SK-N-SH (cell line): ENCODE results near the gene SNX24. TPM values are rescaled to one million over a fixed set of nuclear protein-coding genes. Genes with fewer than 3 reads are reported as not detected.

Experiments
- CTCF ChIA-PET: fragments of 300-600, 350-600 bp; formaldehyde crosslinking; extraction: SDS; loops from one replicate; lab custom pipeline; 2021; lab: Yijun Ruan, JAX
- POLR2A ChIA-PET: fragments of 350-600 bp; sonication (Branson Sonifier 250); formaldehyde crosslinking; extraction: SDS; loops from one replicate; lab custom pipeline; 2020; ENCODE audit warnings: antibody characterized with exemption, inconsistent platforms; lab: Yijun Ruan, JAX
- DNase-seq: peaks from one replicate; pipeline ENCODE4 v3.0.0; 2012
- H2AFZ ChIP-seq: fragments of 200-600 bp; sonication (generic); 2 replicates; pipeline ENCODE4 v1.8.1; 2016; ENCODE audit warnings: antibody characterized with exemption, mild to moderate bottlenecking, low read depth
- H3F3A ChIP-seq: fragments of 200-600 bp; sonication (generic); replicated peaks from 2 replicates; pipeline ENCODE3; 2016; ENCODE audit warnings: antibody characterized with exemption, mild to moderate bottlenecking; ENCODE audit not compliant: insufficient read depth
- H3K27ac ChIP-seq, 2 experiments: fragments of 200-500 bp in 1 of 2; fragments of 200-600 bp in 1 of 2; sonication (Bioruptor generic) in 1 of 2; sonication (generic), shearing (Covaris generic) in 1 of 2; 2 replicates each; pipeline versions ENCODE4 v1.5.1 to v1.6.1; 2014 to 2016; ENCODE audit warnings: low read depth in 2 of 2, inconsistent platforms in 1 of 2, low read length in 1 of 2, mild to moderate bottlenecking in 1 of 2, mixed read lengths in 1 of 2
- H3K27me3 ChIP-seq: fragments of 200-600 bp; sonication (generic), shearing (Covaris generic); 2 replicates; pipeline ENCODE4 v1.6.1; 2016; ENCODE audit warnings: mixed run types; ENCODE audit not compliant: insufficient read depth
- H3K36me3 ChIP-seq, 2 experiments: fragments of 200-500 bp in 1 of 2; fragments of 200-600 bp in 1 of 2; sonication (Bioruptor generic) in 1 of 2; sonication (generic) in 1 of 2; replicated peaks in 1 of 2; 2 replicates each; pipeline versions ENCODE3 to v1.5.1; 2014 to 2016; ENCODE audit warnings: low read length in 1 of 2, mild to moderate bottlenecking in 1 of 2; ENCODE audit not compliant: insufficient read depth in 2 of 2, control insufficient read depth in 1 of 2
- H3K4me1 ChIP-seq, 2 experiments: fragments of 200-500 bp in 1 of 2; fragments of 200-600 bp in 1 of 2; sonication (Bioruptor generic) in 1 of 2; sonication (generic), shearing (Covaris generic) in 1 of 2; 2 replicates each; pipeline versions ENCODE4 v1.5.1 to v1.6.1; 2014 to 2016; ENCODE audit warnings: low read depth in 1 of 2, low read length in 1 of 2, mixed run types in 1 of 2; ENCODE audit not compliant: insufficient read depth in 2 of 2, control insufficient read depth in 1 of 2
- H3K4me2 ChIP-seq: fragments of 200-600 bp; sonication (generic), shearing (Covaris generic); 2 replicates; pipeline ENCODE4 v1.6.1; 2017; ENCODE audit warnings: mixed run types
- H3K4me3 ChIP-seq, 2 experiments: fragments of 200-500 bp in 1 of 2; fragments of 200-600 bp in 1 of 2; sonication (Bioruptor generic) in 1 of 2; sonication (generic), shearing (Covaris generic) in 1 of 2; 2 replicates each; pipeline versions ENCODE4 v1.5.1 to v1.8.1; 2014 to 2016; ENCODE audit warnings: low read depth in 2 of 2, inconsistent platforms in 1 of 2, low read length in 1 of 2, mild to moderate bottlenecking in 1 of 2, mixed read lengths in 1 of 2, moderate library complexity in 1 of 2
- H3K79me2 ChIP-seq: fragments of 200-600 bp; sonication (generic); 2 replicates; pipeline ENCODE4 v1.8.1; 2017; ENCODE audit warnings: mild to moderate bottlenecking; ENCODE audit not compliant: insufficient read depth
- H3K9ac ChIP-seq: fragments of 200-600 bp; sonication (generic); 2 replicates; pipeline ENCODE4 v1.6.1; 2017; ENCODE audit warnings: mixed run types
- H3K9me2 ChIP-seq: fragments of 200-600 bp; sonication (generic); 2 replicates; pipeline ENCODE4 v1.6.1; 2017; ENCODE audit warnings: mixed run types
- H3K9me3 ChIP-seq: fragments of 200-600 bp; sonication (generic); 2 replicates; pipeline ENCODE4 v1.6.1; 2017; ENCODE audit warnings: mixed run types, mild to moderate bottlenecking, moderate library complexity
- H4K20me1 ChIP-seq: fragments of 200-600 bp; sonication (generic); 2 replicates; pipeline ENCODE4 v1.6.1; 2017; ENCODE audit warnings: mild to moderate bottlenecking, mixed run types; ENCODE audit not compliant: insufficient read depth
- CHD2 ChIP-seq: fragments of 150-350 bp; IDR thresholded peaks from 2 replicates; pipeline ENCODE4 v1.6.1; 2018; ENCODE audit warnings: low read length; ENCODE audit not compliant: partially characterized antibody
- CTCF ChIP-seq: fragments of 200-600 bp; sonication (generic); IDR thresholded peaks from 2 replicates; pipeline ENCODE4 v1.6.1; 2017; ENCODE audit warnings: antibody characterized with exemption, mild to moderate bottlenecking, moderate library complexity
- EP300 ChIP-seq, 2 experiments: IDR thresholded peaks; 2 replicates each; pipeline versions ENCODE4 v1.4.0 to v1.6.1; 2012; ENCODE audit warnings: borderline replicate concordance in 1 of 2, low read depth in 1 of 2, low read length in 1 of 2
- EZH2phosphoT487 ChIP-seq: fragments of 200-600 bp; sonication (generic); IDR thresholded peaks from 2 replicates; pipeline ENCODE4 v1.6.1; 2017; ENCODE audit warnings: low read depth, mixed run types, mild to moderate bottlenecking, antibody characterized with exemption, moderate library complexity, borderline replicate concordance
- MEF2A ChIP-seq: IDR thresholded peaks from 2 replicates; pipeline ENCODE4 v1.4.0; 2012; ENCODE audit warnings: low read depth, borderline replicate concordance
- NFIC ChIP-seq: IDR thresholded peaks from 2 replicates; pipeline ENCODE4 v1.4.0; 2012; ENCODE audit warnings: borderline replicate concordance
- NRF1 ChIP-seq: IDR thresholded peaks from 2 replicates; pipeline ENCODE4 v1.6.1; 2012; ENCODE audit warnings: low read depth, mild to moderate bottlenecking, low read length
- RAD21 ChIP-seq: IDR thresholded peaks from 2 replicates; pipeline ENCODE4 v1.6.1; 2012; ENCODE audit warnings: mild to moderate bottlenecking, low read length
- RCOR1 ChIP-seq: fragments of 150-350 bp; IDR thresholded peaks from 2 replicates; pipeline ENCODE4 v1.6.1; 2017; ENCODE audit warnings: antibody characterized with exemption, low read length
- RFX5 ChIP-seq: IDR thresholded peaks from 2 replicates; pipeline ENCODE4 v1.6.1; 2012; ENCODE audit warnings: mild to moderate bottlenecking, improper control_type of control experiment, low read length
- USF1 ChIP-seq: IDR thresholded peaks from 2 replicates; pipeline ENCODE4 v1.4.0; 2012; ENCODE audit warnings: low read depth, borderline replicate concordance
- USF2 ChIP-seq: fragments of 150-350 bp; IDR thresholded peaks from 2 replicates; pipeline ENCODE4 v1.6.1; 2017; ENCODE audit warnings: antibody characterized with exemption, low read length, low read depth, borderline replicate concordance
- ZBTB33 ChIP-seq: IDR thresholded peaks from 2 replicates; pipeline ENCODE4 v1.4.0; 2012; ENCODE audit warnings: low read depth, borderline replicate concordance
- WGBS: methylation state at CpG from one replicate; pipeline ENCODE4 v1.1.6; 2017; ENCODE audit warnings: low lambda C conversion rate; 5-methylcytosine and 5-hydroxymethylcytosine counted together
- polyA plus RNA-seq, 3 experiments: library from polyadenylated mRNA; depleted of rRNA; stranded (reverse); fragments of >200 nt; gene quantifications; 2 replicates each; pipeline ENCODE4 v1.2.3, GENCODE V29; 2012
- TF ChIP-seq, protein P1 (sequence below): IDR thresholded peaks from 2 replicates; pipeline ENCODE4; 2012

SNX24 gene
- polyA plus RNA-seq, 1 of the 3 experiments (the other 2 are of a cell fraction): 8.2 TPM

DNA sequence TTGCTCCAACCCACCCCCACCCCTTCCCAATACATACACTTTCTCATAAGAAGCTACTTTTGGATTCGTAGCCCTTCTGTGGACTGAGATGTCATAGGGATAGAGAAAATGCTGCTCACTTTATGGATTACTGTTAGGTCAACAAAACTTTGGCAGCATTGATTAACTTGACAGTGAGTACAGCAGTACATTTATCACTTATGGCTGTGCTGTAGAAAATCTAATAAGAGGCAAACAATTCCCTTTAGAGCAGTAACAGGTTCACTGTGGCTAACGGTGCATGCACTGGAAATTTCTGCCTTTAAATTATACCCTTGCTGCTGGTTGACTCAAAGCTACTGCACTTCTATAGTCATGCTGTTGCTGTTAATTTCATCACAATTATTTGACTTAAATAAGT is 131.9 kb downstream of the SNX24 start:
- Histone ChIP-seq H3K9me3 (no peaks in the 10 kb centered on the region), H3K79me2 (no peaks in the 10 kb centered on the region), H3K27me3 (no peaks in the 10 kb centered on the region), H3K4me1 (no peaks in the 10 kb centered on the region), H3K4me3 (no peak overlapping the region), H3K4me2 (no peak overlapping the region), H3K36me3 (no peaks in the 10 kb centered on the region), H2AFZ (no peak overlapping the region), H3K9ac (no peak overlapping the region), H3K27ac (no peak overlapping the region), H3F3A (no peaks in the 10 kb centered on the region), H3K9me2 (no peaks in the 10 kb centered on the region), H4K20me1 (no peaks in the 10 kb centered on the region)
- ChIA-PET POLR2A (no interaction called here), CTCF (interaction anchor here (0.6 to 1.2 kb wide), 2 partner anchors 14 to 80 kb away, joined by 3 read pairs; no protein-coding TSS in a partner anchor)
- TF ChIP-seq EZH2phosphoT487 (no peak), EP300 (IDR thresholded peaks at IDR 0.05; ENCODE audit: borderline replicate concordance in 1 of 2, low read depth in 1 of 2, low read length in 1 of 2) (no peak), MEF2A (no peak), CTCF (no peak), USF1 (no peak), NRF1 (no peak), RAD21 (no peak), NFIC (no peak), CHD2 (no peak), ZBTB33 (no peak), USF2 (no peak), RCOR1 (no peak), RFX5 (no peak)
- TF ChIP-seq, protein P1, sequence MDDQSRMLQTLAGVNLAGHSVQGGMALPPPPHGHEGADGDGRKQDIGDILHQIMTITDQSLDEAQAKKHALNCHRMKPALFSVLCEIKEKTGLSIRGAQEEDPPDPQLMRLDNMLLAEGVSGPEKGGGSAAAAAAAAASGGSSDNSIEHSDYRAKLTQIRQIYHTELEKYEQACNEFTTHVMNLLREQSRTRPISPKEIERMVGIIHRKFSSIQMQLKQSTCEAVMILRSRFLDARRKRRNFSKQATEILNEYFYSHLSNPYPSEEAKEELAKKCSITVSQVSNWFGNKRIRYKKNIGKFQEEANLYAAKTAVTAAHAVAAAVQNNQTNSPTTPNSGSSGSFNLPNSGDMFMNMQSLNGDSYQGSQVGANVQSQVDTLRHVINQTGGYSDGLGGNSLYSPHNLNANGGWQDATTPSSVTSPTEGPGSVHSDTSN: no peak
- 93% methylated on average over 2 of the region's 2 CpGs for WGBS
- no peak for DNase-seq
